Raji (cell line): ENCODE data around the gene LMX1A.

ENCODE experiments used
- POLR2A ChIP-seq: IDR thresholded peaks from 2 replicates; pipeline ENCODE4 v1.6.1; 2011; ENCODE audit warnings: low read depth, low read length, control low read depth; ENCODE audit not compliant: insufficient read depth

LMX1A gene

DNA sequence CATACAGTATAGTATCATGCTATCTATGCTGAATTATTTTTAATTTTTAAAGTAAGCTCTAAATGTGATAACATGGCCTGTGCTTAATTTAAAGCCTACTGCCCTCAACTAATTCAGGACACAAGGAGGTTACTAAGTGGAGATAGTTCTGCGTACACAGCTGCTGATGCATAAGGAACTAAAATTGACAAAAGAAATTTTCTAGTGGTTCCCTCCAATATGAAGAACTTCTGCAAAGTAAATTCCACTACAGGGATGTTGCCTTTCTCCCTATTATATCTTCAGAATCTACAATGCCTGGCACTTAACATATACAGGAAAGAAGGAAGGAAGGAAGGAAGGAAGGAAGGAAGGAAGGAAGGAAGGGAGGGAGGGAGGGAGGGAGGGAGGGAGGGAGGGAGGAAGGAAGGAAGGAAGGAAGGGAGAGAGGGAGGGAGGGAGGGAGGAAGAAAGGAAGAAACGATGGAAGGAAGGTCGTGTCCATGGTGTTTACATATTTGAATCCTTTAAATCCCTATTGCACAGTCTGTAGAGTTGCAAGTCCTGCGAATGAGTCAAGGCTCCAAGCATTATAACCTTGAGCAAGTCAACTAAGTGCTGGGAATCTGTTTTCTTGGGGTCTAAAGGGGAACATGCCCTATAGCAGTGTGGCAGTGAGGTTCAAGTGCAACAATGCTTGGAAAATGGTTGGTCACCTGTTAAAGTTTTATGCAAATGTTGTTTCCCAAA, 171.2 kb downstream of the LMX1A start:
- TF ChIP-seq POLR2A = no peak

DNA sequence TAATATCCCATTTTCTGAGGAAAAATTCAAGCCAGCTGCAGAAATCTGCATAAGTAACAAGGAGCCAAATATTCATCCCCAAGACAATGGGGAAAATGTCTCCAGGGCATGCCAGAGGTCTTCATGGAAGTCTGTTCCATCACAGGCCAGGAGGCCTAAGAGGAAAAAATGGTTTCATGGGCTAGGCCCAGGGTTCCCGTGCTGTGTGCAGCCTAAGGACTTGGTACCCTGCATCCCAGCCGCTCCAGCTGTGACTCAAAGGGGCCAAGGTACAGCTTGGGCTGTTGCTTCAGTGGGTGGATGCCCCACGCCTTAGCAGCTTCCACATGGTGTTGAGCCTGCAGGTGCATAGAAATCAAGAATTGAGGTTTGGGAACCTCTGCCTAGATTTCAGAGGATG, 173.5 kb downstream of the LMX1A start:
- no peak for TF ChIP-seq POLR2A

DNA sequence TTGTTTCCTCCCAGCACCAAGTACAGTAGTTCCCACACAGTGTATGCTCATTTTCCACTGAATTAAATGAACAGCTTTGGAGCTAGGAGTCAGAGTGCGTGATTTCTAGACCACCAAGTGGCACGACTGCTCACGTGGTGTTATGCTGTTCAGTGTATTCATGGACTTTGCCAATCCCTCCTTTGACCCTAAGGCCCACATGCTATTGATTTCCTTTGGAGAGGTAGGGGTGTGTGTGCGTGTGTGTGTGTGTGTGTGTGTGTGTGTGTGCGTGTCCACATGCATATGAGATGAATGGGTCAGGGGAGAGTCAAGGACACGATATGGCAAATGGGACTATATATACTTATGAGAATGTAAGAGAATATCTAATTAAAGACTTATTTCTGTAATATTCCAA, 177.2 kb downstream of the LMX1A start:
- no peak for TF ChIP-seq POLR2A

DNA sequence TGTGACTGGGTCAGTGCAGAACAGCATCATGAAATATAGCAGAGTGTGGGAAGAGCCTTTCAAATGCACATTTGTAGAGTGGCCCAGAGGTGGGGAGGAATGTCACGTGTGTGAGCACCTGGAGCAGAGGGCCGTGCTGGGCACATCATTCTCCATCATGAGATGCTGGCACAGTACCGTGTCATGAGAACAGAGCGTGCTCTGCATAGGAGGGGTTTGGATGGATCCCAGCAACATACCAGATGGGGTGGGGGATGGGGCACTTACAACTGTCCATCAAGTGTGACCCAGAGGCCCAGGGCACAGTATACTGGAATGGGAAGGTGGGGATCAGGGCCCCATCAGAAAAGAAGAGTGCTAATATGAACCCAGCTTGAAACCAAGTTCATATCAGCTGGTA, 182.0 kb downstream of the LMX1A start:
- no peak for TF ChIP-seq POLR2A

DNA sequence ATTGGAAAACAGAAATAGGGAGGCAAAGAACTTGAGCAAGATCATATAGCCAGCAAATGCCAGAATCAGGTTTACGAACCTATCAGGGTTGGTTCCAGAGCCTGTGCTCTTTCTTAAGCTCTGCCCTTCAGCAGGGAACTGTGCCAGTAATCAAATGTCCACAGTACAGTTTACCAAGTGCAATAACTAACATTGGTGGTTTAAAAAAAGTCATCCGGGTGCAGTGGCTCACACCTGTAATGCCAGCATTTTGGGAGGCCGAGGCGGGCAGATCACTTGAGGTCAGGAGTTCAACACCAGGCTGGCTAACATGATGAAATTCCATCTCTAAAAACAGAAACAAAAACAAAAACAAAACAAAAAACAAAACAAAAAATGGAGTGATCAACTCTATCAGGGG, 182.7 kb downstream of the LMX1A start:
- no peak for TF ChIP-seq POLR2A

DNA sequence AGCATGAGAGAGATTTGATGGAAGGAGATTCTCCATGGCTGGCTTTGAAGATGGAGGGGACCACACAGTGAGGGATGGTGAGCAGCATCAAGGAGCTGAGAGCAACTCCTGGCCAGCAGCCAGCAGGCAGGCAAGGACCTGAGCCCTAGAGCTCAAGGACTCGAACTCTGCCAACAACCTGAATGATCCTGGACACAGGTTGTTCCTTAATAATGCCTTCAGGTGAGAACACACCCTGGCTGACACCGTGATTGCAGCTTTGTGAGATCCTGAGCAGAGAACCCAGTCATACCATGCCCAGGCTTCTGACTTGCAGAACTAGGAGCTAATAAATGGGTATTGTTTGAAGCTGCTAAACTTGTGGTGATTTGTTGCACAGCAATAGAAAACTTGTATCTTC, 183.1 kb downstream of the LMX1A start:
- no peak for TF ChIP-seq POLR2A

DNA sequence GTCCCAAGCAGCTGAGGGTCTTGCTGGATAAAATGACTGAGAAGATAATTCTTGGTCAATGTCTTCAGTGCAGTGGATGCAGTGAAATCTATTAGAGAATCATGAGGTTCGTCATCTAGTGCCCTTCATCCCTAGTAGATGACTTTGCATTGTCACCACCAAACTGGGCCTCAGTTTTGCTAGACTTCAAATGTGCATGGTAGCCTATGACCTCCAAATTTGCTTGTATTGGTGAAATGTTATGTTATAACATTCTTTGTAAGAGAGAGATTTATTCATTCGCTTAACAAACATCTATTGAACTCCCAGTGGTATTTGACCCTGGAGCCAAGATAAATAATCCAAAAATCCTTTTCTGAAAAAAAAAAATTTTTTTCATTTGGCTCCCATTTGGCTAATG, 183.8 kb downstream of the LMX1A start:
- TF ChIP-seq POLR2A = no peak

DNA sequence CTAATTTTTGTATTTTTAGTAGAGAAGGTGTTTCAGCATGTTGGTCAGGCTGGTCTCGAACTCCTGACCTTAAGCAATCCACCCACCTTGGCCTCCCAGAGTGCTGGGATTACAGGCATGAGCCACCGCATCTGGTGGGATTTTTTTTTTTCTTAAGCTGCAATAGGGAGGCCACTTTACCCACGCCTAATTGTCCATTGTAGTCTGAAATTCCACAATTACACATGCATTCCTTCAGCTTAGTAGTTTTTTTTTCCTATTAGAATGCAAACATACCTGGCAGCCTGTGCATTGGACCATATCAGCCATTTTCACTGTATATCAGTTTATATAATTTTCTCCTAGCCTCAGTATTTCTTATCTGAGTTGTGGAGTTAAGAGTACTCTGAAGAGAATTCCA, 186.8 kb downstream of the LMX1A start:
- no peak for TF ChIP-seq POLR2A

DNA sequence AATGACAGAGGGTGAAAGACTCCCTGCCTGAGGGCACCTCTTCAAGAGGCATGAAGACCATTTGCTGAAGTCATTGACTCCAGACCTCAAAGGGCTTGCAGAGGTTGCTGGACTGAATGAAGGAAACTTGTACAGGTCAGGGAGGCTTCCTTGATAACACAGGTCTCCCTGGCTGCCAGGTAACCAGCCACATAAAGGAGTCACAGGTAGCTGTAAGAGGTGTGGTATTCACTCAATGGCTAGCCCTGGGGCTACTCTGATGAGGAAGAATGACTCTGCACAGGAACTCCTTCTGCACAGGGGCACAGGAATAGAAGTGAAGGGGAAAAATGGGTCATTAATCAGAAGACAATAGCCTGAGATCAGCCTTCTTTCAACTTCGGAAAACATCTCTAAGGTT, 187.5 kb downstream of the LMX1A start:
- no peak for TF ChIP-seq POLR2A

DNA sequence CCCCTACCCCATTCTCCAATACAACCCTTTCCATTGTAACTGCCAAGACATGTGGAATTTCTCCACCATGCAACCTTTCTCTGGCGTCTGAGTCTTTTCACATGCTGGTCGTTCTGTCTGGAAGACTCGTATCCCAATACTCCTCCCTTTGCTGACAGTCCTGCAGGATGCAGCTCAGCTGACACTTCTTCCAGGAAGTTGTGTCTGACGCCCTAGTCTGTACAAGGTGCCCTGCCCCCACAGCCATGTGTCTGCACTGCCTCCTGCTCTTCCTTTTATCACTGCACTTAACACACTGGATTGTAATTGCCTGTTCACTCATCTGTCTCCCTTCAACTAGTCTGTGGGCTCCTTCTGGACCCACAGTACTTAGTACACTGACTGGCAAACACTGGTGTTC, 188.0 kb downstream of the LMX1A start:
- no peak for TF ChIP-seq POLR2A

DNA sequence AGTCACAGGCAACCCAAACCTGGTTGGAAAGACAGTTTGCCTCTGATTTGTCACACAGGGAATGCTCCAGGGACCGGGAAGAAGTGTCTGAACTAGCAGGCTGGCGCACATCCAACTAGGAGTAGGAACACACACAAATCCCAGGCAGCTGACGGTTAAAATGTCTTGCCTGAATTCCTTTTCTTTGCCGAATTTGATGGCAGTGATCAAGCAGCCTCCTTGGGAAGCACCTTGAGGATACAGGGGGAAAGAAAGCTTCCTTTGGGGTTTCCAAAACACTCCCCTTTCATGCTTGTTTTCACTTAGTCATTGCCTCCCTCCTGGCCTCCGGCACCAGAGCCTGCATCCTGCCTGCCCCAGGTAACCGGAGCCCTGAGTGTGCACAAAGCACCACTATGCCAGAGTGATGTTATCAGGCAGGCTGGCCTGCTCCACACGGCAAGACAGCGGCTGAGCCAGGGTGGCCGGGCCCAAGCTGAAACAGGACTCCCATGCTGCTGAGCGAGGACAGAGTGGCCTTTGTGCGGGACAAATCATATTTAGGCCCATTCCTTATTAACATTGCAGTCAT, 193.8 kb downstream of the LMX1A start:
- TF ChIP-seq POLR2A = no peak

DNA sequence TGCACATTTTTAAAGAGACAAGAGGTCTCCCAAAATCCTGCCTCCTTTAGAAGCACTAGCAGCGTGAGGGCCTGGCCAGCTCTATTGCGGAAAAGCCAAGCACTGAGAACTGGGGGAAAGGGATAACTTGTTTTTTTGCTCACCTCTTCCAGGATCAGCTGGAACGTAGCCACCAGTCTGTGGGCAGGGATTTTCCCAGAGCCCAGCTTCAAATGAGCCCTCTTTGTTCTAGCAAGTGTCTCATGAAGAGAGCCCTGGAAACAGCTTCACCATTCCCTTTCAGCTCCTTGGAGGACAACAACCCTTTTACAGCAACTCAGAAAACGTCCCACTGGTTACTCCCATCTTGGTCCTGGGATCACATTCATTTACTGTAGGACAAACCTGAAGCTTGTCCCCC, 195.4 kb downstream of the LMX1A start:
- no peak for TF ChIP-seq POLR2A

DNA sequence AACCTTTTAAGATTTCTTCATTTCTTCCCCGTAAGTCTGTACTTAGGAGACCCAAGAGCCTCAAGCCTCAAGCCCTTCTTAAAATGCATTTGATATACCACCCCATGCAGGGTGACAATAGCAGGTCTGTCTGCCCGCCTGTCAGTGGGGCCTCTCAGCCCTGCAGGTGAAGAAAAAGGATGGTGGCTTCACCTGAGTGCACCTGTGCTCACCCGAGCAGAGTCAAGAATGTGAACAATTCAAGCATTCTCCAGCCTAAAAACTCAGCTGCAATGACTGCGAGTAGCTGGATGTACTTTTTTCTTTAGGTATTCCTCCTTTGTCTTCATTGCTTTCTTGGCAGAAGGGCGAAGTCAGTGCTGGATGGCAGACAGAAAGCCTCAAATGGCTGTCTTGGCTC, 203.3 kb downstream of the LMX1A start:
- no peak for TF ChIP-seq POLR2A

DNA sequence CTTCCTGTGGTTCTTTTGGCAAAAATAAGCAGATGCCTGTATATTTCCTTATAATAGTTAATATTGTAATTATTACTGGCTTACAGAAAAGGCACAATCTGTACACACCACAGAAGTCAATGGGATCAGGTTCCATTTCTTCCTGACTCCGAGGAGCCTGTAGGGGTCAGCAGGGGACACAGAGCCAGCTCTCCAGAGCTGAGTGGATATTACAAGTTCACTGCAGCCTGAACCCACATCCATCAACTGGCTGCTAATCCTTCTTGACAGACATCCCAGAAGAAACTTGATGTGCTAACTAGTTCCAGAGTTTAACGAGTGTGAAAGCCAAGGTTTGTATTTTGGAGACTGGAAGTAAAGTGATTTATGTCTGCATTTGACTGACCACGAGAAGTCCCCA, 203.8 kb downstream of the LMX1A start:
- TF ChIP-seq POLR2A = no peak

DNA sequence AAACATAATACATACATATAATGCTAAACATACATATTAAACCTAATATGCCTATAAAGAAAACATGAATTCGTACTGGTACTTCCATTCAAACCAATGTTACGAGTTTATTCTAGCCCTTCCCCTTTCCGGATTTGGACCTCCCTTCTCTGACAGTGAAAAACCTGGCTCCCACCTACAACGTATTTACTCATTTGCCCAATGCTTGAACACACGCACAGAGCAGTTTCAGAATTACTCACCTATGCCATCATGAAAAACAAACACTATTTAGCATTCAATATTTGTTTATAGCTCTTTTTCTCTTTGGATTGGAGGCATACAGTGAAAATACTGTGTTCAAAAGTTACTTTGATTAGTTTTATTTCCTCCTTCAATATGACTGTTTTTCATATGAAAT, 204.4 kb downstream of the LMX1A start:
- TF ChIP-seq POLR2A = no peak
